HG03135 (cell line): ENCODE results near the gene DOCK9.

Source experiments
- ATAC-seq: cut with Tn5 transposase; IDR thresholded peaks from one replicate; pipeline ENCODE4 v1.9.1; 2021; ENCODE audit warnings: mild to moderate bottlenecking, moderate library complexity; ENCODE audit not compliant: unreplicated experiment

Gene DOCK9

GRCh38 chr13:98997738-98998641, 20.1 kb upstream of the DOCK9 start:
- ATAC-seq, result no peak

- ATAC-seq, result no peak
These were observed 19.3 kb upstream of the DOCK9 start for GRCh38 chr13:98997011-98997730.

DNA sequence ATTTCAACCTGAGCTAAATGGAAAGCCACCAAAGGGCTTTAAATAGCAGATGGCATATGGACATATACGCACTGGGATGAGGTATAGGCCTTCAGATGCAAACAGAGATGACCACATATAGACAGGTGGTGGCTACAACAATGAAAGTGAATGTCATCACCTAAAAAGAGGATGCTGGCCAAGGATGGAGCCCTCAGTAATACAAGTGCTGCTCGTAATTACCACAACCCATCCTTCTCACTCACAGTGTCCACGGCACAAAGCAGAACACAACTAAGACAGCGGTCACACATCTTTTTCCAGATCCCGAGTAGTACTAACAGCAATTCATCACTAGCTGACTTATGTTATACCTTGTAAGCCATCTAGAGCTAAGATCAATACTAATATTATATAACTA, 18.2 kb upstream of the DOCK9 start:
- no peak for ATAC-seq

- ATAC-seq, result no peak
These were observed 17.0 kb upstream of the DOCK9 start for GRCh38 chr13:98994896-98995295.

DNA sequence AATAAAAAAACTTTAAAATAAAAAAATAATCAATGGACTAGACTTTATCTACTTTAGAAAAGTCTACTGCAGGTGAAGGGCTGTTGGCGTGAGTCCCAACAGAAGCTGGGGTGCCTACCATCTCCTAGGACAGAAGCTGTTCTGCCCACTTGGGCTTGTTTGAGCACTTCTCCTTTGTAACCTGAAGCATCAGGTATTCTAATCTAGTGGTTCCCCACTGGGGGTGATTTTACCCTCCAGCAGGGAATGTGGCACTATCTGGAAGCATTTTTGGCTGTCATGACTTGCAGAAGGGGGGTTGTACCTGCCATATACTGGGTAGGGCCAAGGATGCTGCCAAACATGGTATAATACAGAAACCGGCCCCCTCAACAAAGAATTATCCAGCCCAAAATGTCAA, 16.2 kb upstream of the DOCK9 start:
- ATAC-seq, result no peak

- ATAC-seq, result no peak
These were observed 14.5 kb upstream of the DOCK9 start for GRCh38 chr13:98992355-98992754.

DNA sequence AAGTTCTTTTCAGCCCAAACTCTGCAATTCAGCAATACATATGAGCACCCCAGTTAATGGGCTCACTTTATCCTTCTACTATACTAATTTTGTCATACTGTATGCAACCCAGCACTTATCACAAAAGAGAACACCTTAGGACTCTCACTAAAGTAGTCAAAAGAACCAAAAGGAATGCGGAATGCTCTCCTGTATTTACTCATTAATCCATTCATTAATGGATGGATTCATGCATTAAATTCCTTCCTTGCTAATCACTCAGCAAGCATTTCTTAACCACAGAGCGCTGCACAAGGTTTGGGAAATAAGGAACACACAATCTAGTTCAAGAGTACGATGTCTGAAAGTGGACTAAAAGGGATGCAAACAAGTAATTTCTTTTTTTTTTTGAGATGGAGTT, 12.8 kb upstream of the DOCK9 start:
- no peak for ATAC-seq

GRCh38 chr13:98989469-98990235, 11.8 kb upstream of the DOCK9 start:
- no peak for ATAC-seq

DNA sequence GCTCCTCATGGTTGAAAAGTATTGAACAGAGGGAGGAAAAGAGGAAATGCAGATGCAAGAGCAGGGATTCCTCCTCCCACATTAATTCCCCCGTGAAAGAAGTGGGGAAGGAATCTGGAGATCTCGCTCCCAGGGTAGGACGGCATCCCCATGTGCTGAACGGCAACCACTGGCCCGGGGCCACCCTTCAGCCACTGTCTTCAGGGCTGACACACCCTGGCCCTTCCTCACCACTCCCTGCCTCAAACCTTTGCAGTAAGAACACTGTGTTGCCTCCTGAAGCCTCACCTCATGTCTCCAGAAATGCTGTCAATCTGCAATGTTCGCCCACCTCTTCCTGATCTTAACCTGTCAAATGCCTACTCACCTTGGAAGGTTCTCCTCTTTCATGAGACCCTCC, 10.9 kb upstream of the DOCK9 start:
- ATAC-seq, result no peak

GRCh38 chr13:98988277-98988676, 10.4 kb upstream of the DOCK9 start:
- ATAC-seq, result no peak

GRCh38 chr13:98987275-98987674, 9.4 kb upstream of the DOCK9 start:
- ATAC-seq, result no peak

DNA sequence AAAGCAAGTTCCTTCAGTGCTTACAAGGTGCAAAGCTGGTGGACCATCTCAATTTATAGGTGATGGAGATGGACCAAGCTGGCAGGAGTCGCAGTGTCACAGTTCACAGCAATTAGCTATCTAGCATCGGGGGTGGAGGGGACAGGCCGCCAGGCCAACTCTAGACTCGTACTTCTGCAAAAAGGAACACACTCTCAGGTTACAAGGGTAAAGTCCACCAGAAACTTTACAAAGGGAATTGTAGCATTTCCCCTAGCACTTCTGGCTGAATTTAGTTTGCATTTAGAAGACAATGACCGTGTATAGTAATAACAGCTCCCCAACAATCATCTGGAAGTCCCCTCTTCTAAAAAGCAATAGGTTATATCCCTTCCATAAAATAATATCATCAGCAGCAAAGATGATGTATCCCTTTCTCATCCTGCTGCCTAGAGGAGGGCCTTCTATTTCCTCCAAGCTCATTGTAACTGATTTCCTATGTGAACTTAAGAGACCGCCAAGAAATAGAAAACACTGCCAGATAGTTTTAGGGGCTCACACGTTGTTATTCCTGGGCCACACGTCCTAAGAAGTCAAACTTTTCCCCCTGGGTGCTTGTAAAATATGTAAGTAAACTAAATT, 8.5 kb upstream of the DOCK9 start:
- ATAC-seq, result no peak

DNA sequence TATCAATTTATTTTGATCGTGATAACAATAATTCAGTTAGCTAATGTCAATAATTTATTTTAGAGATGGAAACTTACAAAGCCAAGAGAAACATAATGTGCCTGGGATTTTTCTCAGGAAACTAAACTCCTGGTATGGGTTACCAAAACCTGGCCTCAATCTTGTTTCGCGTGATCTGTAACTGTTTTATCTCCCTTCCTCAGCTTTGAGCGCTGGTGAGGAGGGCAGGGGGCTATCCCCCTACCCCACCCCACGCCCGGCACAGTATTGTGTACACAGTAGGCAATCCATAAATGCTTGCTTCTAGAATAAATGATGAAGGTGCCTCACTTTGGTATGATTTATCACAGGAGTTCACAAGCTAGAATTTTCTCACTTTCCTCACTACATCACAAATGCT, 7.7 kb upstream of the DOCK9 start:
- no peak for ATAC-seq

- ATAC-seq, result no peak
These were observed 7.1 kb upstream of the DOCK9 start for GRCh38 chr13:98984983-98985382.

GRCh38 chr13:98984118-98984517, 6.3 kb upstream of the DOCK9 start:
- no peak for ATAC-seq

- no peak for ATAC-seq
These were observed 5.3 kb upstream of the DOCK9 start for GRCh38 chr13:98983182-98983581.

GRCh38 chr13:98981369-98982080, 3.7 kb upstream of the DOCK9 start:
- ATAC-seq, result no peak

- ATAC-seq, result no peak
These were observed 1.3 kb upstream of the DOCK9 start for GRCh38 chr13:98979012-98979660.

DNA sequence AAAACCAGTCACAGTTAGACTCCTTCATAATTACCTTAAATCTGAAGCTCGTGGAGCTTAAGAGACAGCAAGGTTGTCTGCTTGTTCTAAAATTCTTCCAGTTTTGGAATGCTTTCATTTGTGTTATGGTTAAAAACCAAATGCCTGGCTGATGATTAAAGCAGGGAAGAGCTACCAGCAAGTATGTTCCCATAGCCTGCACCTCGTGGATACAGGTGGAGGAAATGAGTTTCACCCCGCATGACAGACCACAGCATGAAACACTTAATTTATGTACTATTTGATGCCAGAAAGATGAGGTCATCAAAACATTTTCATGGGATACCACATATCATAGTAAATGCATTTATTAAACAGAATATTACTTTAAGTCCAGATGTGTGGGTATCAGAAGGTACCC, 416 bp upstream of the DOCK9 start:
- ATAC-seq, result no peak

DNA sequence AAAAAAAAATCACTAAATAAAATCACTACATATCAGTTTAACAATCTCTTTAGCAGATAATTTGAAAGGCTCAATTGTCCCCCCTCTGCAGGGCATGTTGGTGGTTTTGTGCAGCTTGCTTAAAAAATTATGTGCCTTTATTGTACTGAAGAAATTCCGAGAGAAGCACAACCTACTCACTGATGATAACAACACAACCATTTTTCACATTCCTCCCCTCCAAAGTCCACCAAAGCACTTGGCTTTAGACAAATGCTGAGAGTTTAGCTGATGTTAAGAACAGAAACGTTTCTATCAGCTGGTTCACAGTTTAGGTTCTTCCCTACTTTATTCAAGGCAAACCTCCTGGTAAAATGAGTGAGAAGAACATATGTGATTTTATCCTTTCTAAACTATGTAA, 923 bp downstream of the DOCK9 start:
- ATAC-seq, result no peak
